ENCODE data around the gene RPS15A.
"Not testable (repeated sequence)": the region's sequence is repeated elsewhere in the genome, so short reads cannot be mapped to it uniquely, and the experiment has no call there.

DNA sequence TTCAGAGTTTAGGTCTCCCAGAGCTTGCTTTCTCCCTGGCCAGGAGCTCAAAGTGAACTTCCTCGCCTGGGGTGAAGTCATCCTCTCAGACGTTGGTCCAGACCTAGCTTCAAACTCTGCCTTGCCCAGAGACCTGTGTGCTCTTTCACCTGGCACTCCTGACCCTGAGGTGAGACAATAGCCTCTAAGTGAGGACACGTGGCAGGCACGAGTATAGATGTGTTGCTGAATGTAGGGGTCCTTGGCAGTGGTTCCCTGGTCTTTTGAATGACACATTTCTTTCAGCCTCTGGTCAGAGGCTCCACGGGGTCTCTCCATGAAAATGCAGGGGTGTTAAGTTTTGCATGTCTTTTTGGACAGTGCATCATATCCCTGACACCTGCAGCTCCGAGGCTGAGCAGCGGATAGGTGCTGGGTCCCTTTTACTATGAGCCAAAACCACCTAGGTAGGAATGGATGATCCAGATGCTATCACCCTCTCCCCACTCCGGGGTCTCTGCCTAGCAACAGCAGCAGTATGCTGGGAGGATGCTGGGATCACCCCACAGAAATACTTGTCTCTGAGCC lies 9.6 kb downstream of the RPS15A start:
- TF ChIP-seq, protein P1, sequence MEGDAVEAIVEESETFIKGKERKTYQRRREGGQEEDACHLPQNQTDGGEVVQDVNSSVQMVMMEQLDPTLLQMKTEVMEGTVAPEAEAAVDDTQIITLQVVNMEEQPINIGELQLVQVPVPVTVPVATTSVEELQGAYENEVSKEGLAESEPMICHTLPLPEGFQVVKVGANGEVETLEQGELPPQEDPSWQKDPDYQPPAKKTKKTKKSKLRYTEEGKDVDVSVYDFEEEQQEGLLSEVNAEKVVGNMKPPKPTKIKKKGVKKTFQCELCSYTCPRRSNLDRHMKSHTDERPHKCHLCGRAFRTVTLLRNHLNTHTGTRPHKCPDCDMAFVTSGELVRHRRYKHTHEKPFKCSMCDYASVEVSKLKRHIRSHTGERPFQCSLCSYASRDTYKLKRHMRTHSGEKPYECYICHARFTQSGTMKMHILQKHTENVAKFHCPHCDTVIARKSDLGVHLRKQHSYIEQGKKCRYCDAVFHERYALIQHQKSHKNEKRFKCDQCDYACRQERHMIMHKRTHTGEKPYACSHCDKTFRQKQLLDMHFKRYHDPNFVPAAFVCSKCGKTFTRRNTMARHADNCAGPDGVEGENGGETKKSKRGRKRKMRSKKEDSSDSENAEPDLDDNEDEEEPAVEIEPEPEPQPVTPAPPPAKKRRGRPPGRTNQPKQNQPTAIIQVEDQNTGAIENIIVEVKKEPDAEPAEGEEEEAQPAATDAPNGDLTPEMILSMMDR (IDR thresholded peaks at IDR 0.05), result not testable (repeated sequence)
- not testable (repeated sequence) for TF ChIP-seq RFX5 (IDR thresholded peaks at IDR 0.05); JUN (IDR thresholded peaks at IDR 0.05); POLR2A (IDR thresholded peaks at IDR 0.05; ENCODE audit: low read length); ZFP36 (IDR thresholded peaks at IDR 0.05; ENCODE audit: borderline replicate concordance, partially characterized antibody); EP300 (IDR thresholded peaks at IDR 0.05); RCOR1 (IDR thresholded peaks at IDR 0.05; ENCODE audit: low read depth, low read length); PHF8 (IDR thresholded peaks at IDR 0.05; ENCODE audit: borderline replicate concordance, low read depth); ZC3H11A (IDR thresholded peaks at IDR 0.05); HOXB5 (CRISPR knock-in tag; IDR thresholded peaks at IDR 0.05)
- TF ChIP-seq, protein P2, sequence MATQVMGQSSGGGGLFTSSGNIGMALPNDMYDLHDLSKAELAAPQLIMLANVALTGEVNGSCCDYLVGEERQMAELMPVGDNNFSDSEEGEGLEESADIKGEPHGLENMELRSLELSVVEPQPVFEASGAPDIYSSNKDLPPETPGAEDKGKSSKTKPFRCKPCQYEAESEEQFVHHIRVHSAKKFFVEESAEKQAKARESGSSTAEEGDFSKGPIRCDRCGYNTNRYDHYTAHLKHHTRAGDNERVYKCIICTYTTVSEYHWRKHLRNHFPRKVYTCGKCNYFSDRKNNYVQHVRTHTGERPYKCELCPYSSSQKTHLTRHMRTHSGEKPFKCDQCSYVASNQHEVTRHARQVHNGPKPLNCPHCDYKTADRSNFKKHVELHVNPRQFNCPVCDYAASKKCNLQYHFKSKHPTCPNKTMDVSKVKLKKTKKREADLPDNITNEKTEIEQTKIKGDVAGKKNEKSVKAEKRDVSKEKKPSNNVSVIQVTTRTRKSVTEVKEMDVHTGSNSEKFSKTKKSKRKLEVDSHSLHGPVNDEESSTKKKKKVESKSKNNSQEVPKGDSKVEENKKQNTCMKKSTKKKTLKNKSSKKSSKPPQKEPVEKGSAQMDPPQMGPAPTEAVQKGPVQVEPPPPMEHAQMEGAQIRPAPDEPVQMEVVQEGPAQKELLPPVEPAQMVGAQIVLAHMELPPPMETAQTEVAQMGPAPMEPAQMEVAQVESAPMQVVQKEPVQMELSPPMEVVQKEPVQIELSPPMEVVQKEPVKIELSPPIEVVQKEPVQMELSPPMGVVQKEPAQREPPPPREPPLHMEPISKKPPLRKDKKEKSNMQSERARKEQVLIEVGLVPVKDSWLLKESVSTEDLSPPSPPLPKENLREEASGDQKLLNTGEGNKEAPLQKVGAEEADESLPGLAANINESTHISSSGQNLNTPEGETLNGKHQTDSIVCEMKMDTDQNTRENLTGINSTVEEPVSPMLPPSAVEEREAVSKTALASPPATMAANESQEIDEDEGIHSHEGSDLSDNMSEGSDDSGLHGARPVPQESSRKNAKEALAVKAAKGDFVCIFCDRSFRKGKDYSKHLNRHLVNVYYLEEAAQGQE (IDR thresholded peaks at IDR 0.05), result not testable (repeated sequence)
- TF ChIP-seq, protein P3, sequence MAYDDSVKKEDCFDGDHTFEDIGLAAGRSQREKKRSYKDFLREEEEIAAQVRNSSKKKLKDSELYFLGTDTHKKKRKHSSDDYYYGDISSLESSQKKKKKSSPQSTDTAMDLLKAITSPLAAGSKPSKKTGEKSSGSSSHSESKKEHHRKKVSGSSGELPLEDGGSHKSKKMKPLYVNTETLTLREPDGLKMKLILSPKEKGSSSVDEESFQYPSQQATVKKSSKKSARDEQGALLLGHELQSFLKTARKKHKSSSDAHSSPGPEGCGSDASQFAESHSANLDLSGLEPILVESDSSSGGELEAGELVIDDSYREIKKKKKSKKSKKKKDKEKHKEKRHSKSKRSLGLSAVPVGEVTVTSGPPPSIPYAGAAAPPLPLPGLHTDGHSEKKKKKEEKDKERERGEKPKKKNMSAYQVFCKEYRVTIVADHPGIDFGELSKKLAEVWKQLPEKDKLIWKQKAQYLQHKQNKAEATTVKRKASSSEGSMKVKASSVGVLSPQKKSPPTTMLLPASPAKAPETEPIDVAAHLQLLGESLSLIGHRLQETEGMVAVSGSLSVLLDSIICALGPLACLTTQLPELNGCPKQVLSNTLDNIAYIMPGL (CRISPR knock-in tag; IDR thresholded peaks at IDR 0.05; ENCODE audit: borderline replicate concordance), result not testable (repeated sequence)
- TF ChIP-seq, protein P4, sequence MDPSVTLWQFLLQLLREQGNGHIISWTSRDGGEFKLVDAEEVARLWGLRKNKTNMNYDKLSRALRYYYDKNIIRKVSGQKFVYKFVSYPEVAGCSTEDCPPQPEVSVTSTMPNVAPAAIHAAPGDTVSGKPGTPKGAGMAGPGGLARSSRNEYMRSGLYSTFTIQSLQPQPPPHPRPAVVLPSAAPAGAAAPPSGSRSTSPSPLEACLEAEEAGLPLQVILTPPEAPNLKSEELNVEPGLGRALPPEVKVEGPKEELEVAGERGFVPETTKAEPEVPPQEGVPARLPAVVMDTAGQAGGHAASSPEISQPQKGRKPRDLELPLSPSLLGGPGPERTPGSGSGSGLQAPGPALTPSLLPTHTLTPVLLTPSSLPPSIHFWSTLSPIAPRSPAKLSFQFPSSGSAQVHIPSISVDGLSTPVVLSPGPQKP (IDR thresholded peaks at IDR 0.05; ENCODE audit: low read depth, low read length), result not testable (repeated sequence)
